GM18519 (cell line): ENCODE measurements around the gene MFNG.

Experiments
- ATAC-seq: cut with Tn5 transposase; IDR thresholded peaks from one replicate; pipeline ENCODE4 v1.9.1; 2021; ENCODE audit warnings: mild to moderate bottlenecking, moderate library complexity; ENCODE audit not compliant: unreplicated experiment, low FRiP score

MFNG gene

GRCh38 chr22:37497062-37497599 is 10.9 kb upstream of the MFNG start:
- no peak for ATAC-seq

- no peak for ATAC-seq
These were observed 10.5 kb upstream of the MFNG start for GRCh38 chr22:37496651-37497050.

- no peak for ATAC-seq
These were observed 7.8 kb upstream of the MFNG start for GRCh38 chr22:37493979-37494378.

GRCh38 chr22:37492428-37493344 is 6.5 kb upstream of the MFNG start:
- ATAC-seq, result no peak

- no peak for ATAC-seq
These were observed 5.6 kb upstream of the MFNG start for GRCh38 chr22:37491559-37492427.

GRCh38 chr22:37491106-37491505 is 4.9 kb upstream of the MFNG start:
- ATAC-seq, result no peak

GRCh38 chr22:37489983-37490382 is 3.8 kb upstream of the MFNG start:
- ATAC-seq, result no peak

- no peak for ATAC-seq
These were observed 2.4 kb upstream of the MFNG start for GRCh38 chr22:37488337-37489135.

GRCh38 chr22:37487571-37487970 is 1.4 kb upstream of the MFNG start:
- no peak for ATAC-seq

- no peak for ATAC-seq
These were observed 945 bp upstream of the MFNG start for GRCh38 chr22:37487129-37487528.

- no peak for ATAC-seq
These were observed 575 bp downstream of the MFNG start for GRCh38 chr22:37485395-37486223.

- ATAC-seq, result no peak
These were observed 1.4 kb downstream of the MFNG start for GRCh38 chr22:37484480-37485394.

GRCh38 chr22:37483050-37483449 is 3.1 kb downstream of the MFNG start:
- ATAC-seq, result no peak

GRCh38 chr22:37482244-37482643 is 3.9 kb downstream of the MFNG start:
- ATAC-seq, result no peak

GRCh38 chr22:37481347-37481907 is 4.8 kb downstream of the MFNG start:
- ATAC-seq, result no peak

GRCh38 chr22:37480387-37481346 is 5.5 kb downstream of the MFNG start:
- ATAC-seq, result no peak

GRCh38 chr22:37479196-37479595 is 7.0 kb downstream of the MFNG start:
- ATAC-seq, result no peak
